ENCODE results near the gene NELL1. TPM values are rescaled to one million over a fixed set of nuclear protein-coding genes. Genes with fewer than 3 reads are reported as not detected.

NELL1 gene
- total RNA-seq, 1 experiment from 2014 or later = not detected

- no peak for TF ChIP-seq POLR2AphosphoS5 (IDR thresholded peaks at IDR 0.05; ENCODE audit: low read depth, low read length)
- no peak for TF ChIP-seq REST (IDR thresholded peaks at IDR 0.05; ENCODE audit: insufficient read depth in 1 of 2, low read depth in 2 of 2, low read length in 1 of 2)
- TF ChIP-seq SIN3A (IDR thresholded peaks at IDR 0.05; ENCODE audit: borderline replicate concordance, insufficient read depth, low read depth, low read length) = no peak
- no peak for TF ChIP-seq CTCF (IDR thresholded peaks at IDR 0.05)
- no peak for TF ChIP-seq TCF7L2 (IDR thresholded peaks at IDR 0.05; ENCODE audit: low read depth, low read length)
- H3K27ac ChIP-seq (ENCODE audit: low read length) = no peak overlapping the region
- H3K4me3 ChIP-seq (ENCODE audit: low read depth in 2 of 2, low read length in 2 of 2) = no peak overlapping the region
- ChIA-PET CTCF (no interaction called here), POLR2A (no interaction called here)
- H3K4me1 ChIP-seq (ENCODE audit: control insufficient read depth, insufficient read depth, low read length) = no peaks in the 10 kb centered on the region
- BruUV-seq (replicated peaks) = no TSS peak
- H3K27me3 ChIP-seq (ENCODE audit: control insufficient read depth, insufficient read depth, low read length) = no peaks in the 10 kb centered on the region
- in situ Hi-C loops (cut with HindIII; ENCODE audit: low pct_unique_long_range_greater_than_20kb, low sequenced_read_pairs) (no loop called here), intact Hi-C loops (cut with micrococcal nuclease; ENCODE audit: unreplicated experiment) (no loop called here)
- H3K36me3 ChIP-seq (ENCODE audit: control insufficient read depth, insufficient read depth, low read length) = no peaks in the 10 kb centered on the region
- ATAC-seq = no peak
- no peak for DNase-seq (ENCODE audit: low read depth, low spot score)
- no peaks in the 10 kb centered on the region for H3K9me3 ChIP-seq (ENCODE audit: control insufficient read depth, insufficient read depth, low read depth, low read length)
Measured at GRCh38 chr11:21053466-21053865, 384.1 kb downstream of the NELL1 start.

- no peaks in the 10 kb centered on the region for H3K4me1 ChIP-seq (ENCODE audit: control insufficient read depth, insufficient read depth, low read length)
- no peak overlapping the region for H3K4me3 ChIP-seq (ENCODE audit: low read depth in 2 of 2, low read length in 2 of 2)
- ChIA-PET CTCF (no interaction called here), POLR2A (no interaction called here)
- no TSS peak for BruUV-seq (replicated peaks)
- no peak for TF ChIP-seq SIN3A (IDR thresholded peaks at IDR 0.05; ENCODE audit: borderline replicate concordance, insufficient read depth, low read depth, low read length)
- DNase-seq (ENCODE audit: low read depth, low spot score) (no peak), ATAC-seq (no peak)
- H3K9me3 ChIP-seq (ENCODE audit: control insufficient read depth, insufficient read depth, low read depth, low read length) = no peaks in the 10 kb centered on the region
- intact Hi-C loops (cut with micrococcal nuclease; ENCODE audit: unreplicated experiment) = no loop called here
- H3K27me3 ChIP-seq (ENCODE audit: control insufficient read depth, insufficient read depth, low read length) = no peaks in the 10 kb centered on the region
- in situ Hi-C loops (cut with HindIII; ENCODE audit: low pct_unique_long_range_greater_than_20kb, low sequenced_read_pairs) = no loop called here
- no peaks in the 10 kb centered on the region for H3K36me3 ChIP-seq (ENCODE audit: control insufficient read depth, insufficient read depth, low read length)
- no peak overlapping the region for H3K27ac ChIP-seq (ENCODE audit: low read length)
Measured at GRCh38 chr11:21056644-21057043, 387.3 kb downstream of the NELL1 start.

- no peaks in the 10 kb centered on the region for H3K36me3 ChIP-seq (ENCODE audit: control insufficient read depth, insufficient read depth, low read length)
- intact Hi-C loops (cut with micrococcal nuclease; ENCODE audit: unreplicated experiment) (no loop called here), in situ Hi-C loops (cut with HindIII; ENCODE audit: low pct_unique_long_range_greater_than_20kb, low sequenced_read_pairs) (no loop called here)
- TF ChIP-seq POLR2AphosphoS5 (IDR thresholded peaks at IDR 0.05; ENCODE audit: low read depth, low read length) (no peak), CTCF (IDR thresholded peaks at IDR 0.05) (no peak), SIN3A (IDR thresholded peaks at IDR 0.05; ENCODE audit: borderline replicate concordance, insufficient read depth, low read depth, low read length) (no peak)
- CTCF ChIA-PET = no interaction called here
- ATAC-seq (no peak), DNase-seq (ENCODE audit: low read depth, low spot score) (no peak)
- no peak overlapping the region for H3K27ac ChIP-seq (ENCODE audit: low read length)
- H3K9me3 ChIP-seq (ENCODE audit: control insufficient read depth, insufficient read depth, low read depth, low read length) = no peaks in the 10 kb centered on the region
- no TSS peak for BruUV-seq (replicated peaks)
- no peak overlapping the region for H3K4me3 ChIP-seq (ENCODE audit: low read depth in 2 of 2, low read length in 2 of 2)
- H3K27me3 ChIP-seq (ENCODE audit: control insufficient read depth, insufficient read depth, low read length) = no peaks in the 10 kb centered on the region
- H3K4me1 ChIP-seq (ENCODE audit: control insufficient read depth, insufficient read depth, low read length) = no peaks in the 10 kb centered on the region
- POLR2A ChIA-PET = interaction anchor here (0.7 kb wide), 1 partner anchor 1614 kb away, joined by 3 read pairs; no protein-coding TSS in a partner anchor
Measured at GRCh38 chr11:21059879-21060278, 390.5 kb downstream of the NELL1 start.
